GM12891 (cell line): Measurements from ENCODE around the gene CEP192.

Source experiments
- PAX5 ChIP-seq: IDR thresholded peaks from 2 replicates; pipeline ENCODE4 v1.6.1; 2011; ENCODE audit warnings: low read length, moderate library complexity, mild to moderate bottlenecking; ENCODE audit not compliant: insufficient read depth, severe bottlenecking
- POLR2A ChIP-seq: IDR thresholded peaks from 2 replicates; pipeline ENCODE4 v1.6.1; 2011; ENCODE audit warnings: low read depth, low read length, control low read depth
- POLR2AphosphoS5 ChIP-seq: IDR thresholded peaks from 2 replicates; pipeline ENCODE4 v1.6.1; 2011; ENCODE audit warnings: low read depth, low read length, control low read depth
- SPI1 ChIP-seq: IDR thresholded peaks from 2 replicates; pipeline ENCODE4 v1.6.1; 2011; ENCODE audit warnings: low read depth, low read length, control low read depth

DNA sequence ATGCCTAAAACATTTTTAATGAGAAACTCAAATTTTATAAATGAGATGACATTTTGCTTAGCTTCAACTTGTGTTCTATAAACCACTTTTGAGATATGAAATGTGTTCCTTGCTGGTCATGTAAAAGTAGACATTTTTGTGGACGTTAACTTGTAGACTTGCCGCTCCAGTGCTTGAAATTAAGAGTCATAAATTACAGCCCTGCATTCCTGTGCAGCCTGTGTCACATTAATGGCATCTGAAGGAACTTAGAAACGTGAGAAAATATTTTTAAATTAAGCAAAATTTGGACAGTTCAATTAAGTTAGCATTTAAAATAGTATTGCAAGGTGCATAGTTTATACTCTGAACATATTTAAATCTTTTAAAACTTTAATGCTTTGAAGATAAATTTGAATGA lies 129.1 kb downstream of the CEP192 start:
- TF ChIP-seq POLR2AphosphoS5 (no peak), POLR2A (no peak), PAX5 (no peak), SPI1 (no peak)
